ENCODE results near the gene PDSS2. TPM values are rescaled to one million over a fixed set of nuclear protein-coding genes. Genes with fewer than 3 reads are reported as not detected.
"Not testable (repeated sequence)": the region's sequence is repeated elsewhere in the genome, so short reads cannot be mapped to it uniquely, and the experiment has no call there.

Gene PDSS2
- polyA plus RNA-seq, 4 donors = 6.5 to 14.8 (median 11.6) TPM

GRCh38 chr6:107205058-107205998 lies 254.0 kb downstream of the PDSS2 start:
- WGBS, 3 donors = 96 to 99% (median 98%) methylated on average over 6 of the region's 6 CpGs
- Histone ChIP-seq H3K4me1 (ENCODE audit: control insufficient read depth in 3 of 3, insufficient read depth in 2 of 3, low read depth in 1 of 3, low read length in 2 of 3) (no peaks in the 10 kb centered on the region), H3K9me3 (ENCODE audit: control insufficient read depth in 2 of 2, insufficient read depth in 1 of 2, low read depth in 1 of 2, low read length in 1 of 2) (no peaks in the 10 kb centered on the region), H3K4me3 (ENCODE audit: low read depth in 1 of 3, low read length in 3 of 3) (no peak overlapping the region), H3K27me3 (ENCODE audit: control insufficient read depth in 3 of 3, insufficient read depth in 3 of 3, low read length in 3 of 3) (no peaks in the 10 kb centered on the region), H3K27ac (ENCODE audit: low read depth in 1 of 3, low read length in 2 of 3) (no peak overlapping the region), H3K36me3 (ENCODE audit: control insufficient read depth in 3 of 3, insufficient read depth in 2 of 3, low read depth in 1 of 3, low read length in 3 of 3) (peaks cover 0 to 5% (median 0%) of the 10 kb centered on the region in 3 donors)
- DNase-seq (no peak), FAIRE-seq (no peak)

- FAIRE-seq = no peak
- no peaks in the 10 kb centered on the region for H3K27me3 ChIP-seq (ENCODE audit: control insufficient read depth in 3 of 3, insufficient read depth in 3 of 3, low read length in 3 of 3)
- H3K27ac ChIP-seq (ENCODE audit: low read depth in 1 of 3, low read length in 2 of 3) = no peak overlapping the region
- H3K4me1 ChIP-seq (ENCODE audit: control insufficient read depth in 3 of 3, insufficient read depth in 2 of 3, low read depth in 1 of 3, low read length in 2 of 3) = no peaks in the 10 kb centered on the region
- 70 to 81% (median 76%) methylated on average over 4 of the region's 4 CpGs for WGBS, 3 donors
- no peak for DNase-seq
- no peak overlapping the region for H3K4me3 ChIP-seq (ENCODE audit: low read depth in 1 of 3, low read length in 3 of 3)
- no peaks in the 10 kb centered on the region for H3K9me3 ChIP-seq (ENCODE audit: control insufficient read depth in 2 of 2, insufficient read depth in 1 of 2, low read depth in 1 of 2, low read length in 1 of 2)
- H3K36me3 ChIP-seq (ENCODE audit: control insufficient read depth in 3 of 3, insufficient read depth in 2 of 3, low read depth in 1 of 3, low read length in 3 of 3) = peaks cover 0 to 5% (median 0%) of the 10 kb centered on the region in 3 donors
Measured at GRCh38 chr6:107202876-107203468, 256.4 kb downstream of the PDSS2 start.

GRCh38 chr6:107198631-107199416 lies 260.5 kb downstream of the PDSS2 start:
- Histone ChIP-seq H3K36me3 (ENCODE audit: control insufficient read depth in 3 of 3, insufficient read depth in 2 of 3, low read depth in 1 of 3, low read length in 3 of 3) (peaks cover 0 to 3% (median 1%) of the 10 kb centered on the region in 3 donors), H3K4me1 (ENCODE audit: control insufficient read depth in 3 of 3, insufficient read depth in 2 of 3, low read depth in 1 of 3, low read length in 2 of 3) (no peaks in the 10 kb centered on the region), H3K4me3 (ENCODE audit: low read depth in 1 of 3, low read length in 3 of 3) (no peak overlapping the region), H3K27ac (ENCODE audit: low read depth in 1 of 3, low read length in 2 of 3) (no peak overlapping the region), H3K9me3 (ENCODE audit: control insufficient read depth in 2 of 2, insufficient read depth in 1 of 2, low read depth in 1 of 2, low read length in 1 of 2) (no peaks in the 10 kb centered on the region), H3K27me3 (ENCODE audit: control insufficient read depth in 3 of 3, insufficient read depth in 3 of 3, low read length in 3 of 3) (no peaks in the 10 kb centered on the region)
- 97 to 99% (median 98%) methylated on average over 7 of the region's 7 CpGs for WGBS, 3 donors
- DNase-seq = no peak
- FAIRE-seq = no peak

- Histone ChIP-seq H3K36me3 (ENCODE audit: control insufficient read depth in 3 of 3, insufficient read depth in 2 of 3, low read depth in 1 of 3, low read length in 3 of 3) (peaks cover 0 to 14% (median 1%) of the 10 kb centered on the region in 3 donors), H3K27ac (ENCODE audit: low read depth in 1 of 3, low read length in 2 of 3) (no peak overlapping the region), H3K4me3 (ENCODE audit: low read depth in 1 of 3, low read length in 3 of 3) (no peak overlapping the region), H3K9me3 (ENCODE audit: control insufficient read depth in 2 of 2, insufficient read depth in 1 of 2, low read depth in 1 of 2, low read length in 1 of 2) (no peaks in the 10 kb centered on the region), H3K27me3 (ENCODE audit: control insufficient read depth in 3 of 3, insufficient read depth in 3 of 3, low read length in 3 of 3) (no peaks in the 10 kb centered on the region), H3K4me1 (ENCODE audit: control insufficient read depth in 3 of 3, insufficient read depth in 2 of 3, low read depth in 1 of 3, low read length in 2 of 3) (no peaks in the 10 kb centered on the region)
- no peak for DNase-seq
- 86 to 96% (median 90%) methylated on average over 3 of the region's 3 CpGs for WGBS, 3 donors
- no peak for FAIRE-seq
Measured at GRCh38 chr6:107196152-107196551, 263.2 kb downstream of the PDSS2 start.

- not testable (repeated sequence) for FAIRE-seq; H3K4me3 ChIP-seq (ENCODE audit: low read depth in 1 of 3, low read length in 3 of 3); DNase-seq; H3K27ac ChIP-seq (ENCODE audit: low read depth in 1 of 3, low read length in 2 of 3); H3K9me3 ChIP-seq (ENCODE audit: control insufficient read depth in 2 of 2, insufficient read depth in 1 of 2, low read depth in 1 of 2, low read length in 1 of 2); H3K27me3 ChIP-seq (ENCODE audit: control insufficient read depth in 3 of 3, insufficient read depth in 3 of 3, low read length in 3 of 3); H3K4me1 ChIP-seq (ENCODE audit: control insufficient read depth in 3 of 3, insufficient read depth in 2 of 3, low read depth in 1 of 3, low read length in 2 of 3)
- H3K36me3 ChIP-seq (ENCODE audit: control insufficient read depth in 3 of 3, insufficient read depth in 2 of 3, low read depth in 1 of 3, low read length in 3 of 3) = peaks cover 0 to 11% (median 1%) of the 10 kb centered on the region in 3 donors
- WGBS, 3 donors = 94 to 97% (median 95%) methylated on average over 8 of the region's 8 CpGs
Measured at GRCh38 chr6:107194723-107195122, 264.6 kb downstream of the PDSS2 start.

GRCh38 chr6:107192830-107193229 lies 266.5 kb downstream of the PDSS2 start:
- H3K9me3 ChIP-seq (ENCODE audit: control insufficient read depth in 2 of 2, insufficient read depth in 1 of 2, low read depth in 1 of 2, low read length in 1 of 2) = no peaks in the 10 kb centered on the region
- H3K36me3 ChIP-seq (ENCODE audit: control insufficient read depth in 3 of 3, insufficient read depth in 2 of 3, low read depth in 1 of 3, low read length in 3 of 3) = peaks cover 0 to 22% (median 1%) of the 10 kb centered on the region in 3 donors
- no peak for FAIRE-seq
- no peak for DNase-seq
- H3K27ac ChIP-seq (ENCODE audit: low read depth in 1 of 3, low read length in 2 of 3) = no peak overlapping the region
- no peaks in the 10 kb centered on the region for H3K27me3 ChIP-seq (ENCODE audit: control insufficient read depth in 3 of 3, insufficient read depth in 3 of 3, low read length in 3 of 3)
- H3K4me1 ChIP-seq (ENCODE audit: control insufficient read depth in 3 of 3, insufficient read depth in 2 of 3, low read depth in 1 of 3, low read length in 2 of 3) = no peaks in the 10 kb centered on the region
- WGBS, 3 donors = 76 to 96% (median 83%) methylated on average over 4 of the region's 4 CpGs
- H3K4me3 ChIP-seq (ENCODE audit: low read depth in 1 of 3, low read length in 3 of 3) = no peak overlapping the region

- DNase-seq = no peak
- WGBS, 3 donors = 66 to 86% (median 84%) methylated on average over 6 of the region's 6 CpGs
- H3K4me3 ChIP-seq (ENCODE audit: low read depth in 1 of 3, low read length in 3 of 3) = no peak overlapping the region
- H3K27ac ChIP-seq (ENCODE audit: low read depth in 1 of 3, low read length in 2 of 3) = no peak overlapping the region
- peaks cover 0 to 19% (median 0%) of the 10 kb centered on the region in 3 donors for H3K36me3 ChIP-seq (ENCODE audit: control insufficient read depth in 3 of 3, insufficient read depth in 2 of 3, low read depth in 1 of 3, low read length in 3 of 3)
- H3K27me3 ChIP-seq (ENCODE audit: control insufficient read depth in 3 of 3, insufficient read depth in 3 of 3, low read length in 3 of 3) = no peaks in the 10 kb centered on the region
- no peaks in the 10 kb centered on the region for H3K9me3 ChIP-seq (ENCODE audit: control insufficient read depth in 2 of 2, insufficient read depth in 1 of 2, low read depth in 1 of 2, low read length in 1 of 2)
- H3K4me1 ChIP-seq (ENCODE audit: control insufficient read depth in 3 of 3, insufficient read depth in 2 of 3, low read depth in 1 of 3, low read length in 2 of 3) = no peaks in the 10 kb centered on the region
- FAIRE-seq = no peak
Measured at GRCh38 chr6:107187630-107188029, 271.7 kb downstream of the PDSS2 start.

- 84 to 93% (median 92%) methylated on average over 1 of the region's 1 CpG for WGBS, 3 donors
- Histone ChIP-seq H3K27ac (ENCODE audit: low read depth in 1 of 3, low read length in 2 of 3) (no peak overlapping the region), H3K27me3 (ENCODE audit: control insufficient read depth in 3 of 3, insufficient read depth in 3 of 3, low read length in 3 of 3) (no peaks in the 10 kb centered on the region), H3K4me1 (ENCODE audit: control insufficient read depth in 3 of 3, insufficient read depth in 2 of 3, low read depth in 1 of 3, low read length in 2 of 3) (no peaks in the 10 kb centered on the region), H3K4me3 (ENCODE audit: low read depth in 1 of 3, low read length in 3 of 3) (no peak overlapping the region), H3K36me3 (ENCODE audit: control insufficient read depth in 3 of 3, insufficient read depth in 2 of 3, low read depth in 1 of 3, low read length in 3 of 3) (peaks cover 0 to 11% (median 0%) of the 10 kb centered on the region in 3 donors), H3K9me3 (ENCODE audit: control insufficient read depth in 2 of 2, insufficient read depth in 1 of 2, low read depth in 1 of 2, low read length in 1 of 2) (no peaks in the 10 kb centered on the region)
- DNase-seq (no peak), FAIRE-seq (no peak)
Measured at GRCh38 chr6:107186047-107186446, 273.3 kb downstream of the PDSS2 start.

Measured in small intestine (tissue), 7 donors.